Measurements from ENCODE around the gene NCOR2.

Gene NCOR2

GRCh38 chr12:124560146-124560890, 7.1 kb downstream of the NCOR2 start:
- no peak for DNase-seq (ENCODE audit: low read depth)

GRCh38 chr12:124559182-124560017, 8.0 kb downstream of the NCOR2 start:
- DNase-seq (ENCODE audit: low read depth): no peak

DNA sequence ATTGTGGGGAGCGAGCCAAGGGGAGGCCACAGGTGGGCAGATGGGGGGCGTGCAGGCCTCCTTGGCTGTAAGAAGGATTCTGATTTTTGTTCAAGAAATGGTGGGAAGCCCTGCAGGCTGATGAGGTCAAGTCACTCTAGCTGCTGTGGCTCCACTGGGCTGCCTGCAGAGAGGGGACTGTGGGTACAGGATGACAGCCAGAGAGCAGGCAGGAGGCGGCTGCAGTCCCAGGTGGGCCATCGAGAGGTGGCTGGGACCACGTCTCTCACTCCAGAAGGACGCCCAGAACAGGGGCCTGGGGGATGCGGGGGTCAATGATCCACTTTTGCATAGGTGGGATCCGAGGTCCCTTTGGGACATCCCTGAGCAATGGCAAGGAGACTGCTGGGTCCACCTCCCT, 9.1 kb downstream of the NCOR2 start:
- no peak for DNase-seq (ENCODE audit: low read depth)

DNA sequence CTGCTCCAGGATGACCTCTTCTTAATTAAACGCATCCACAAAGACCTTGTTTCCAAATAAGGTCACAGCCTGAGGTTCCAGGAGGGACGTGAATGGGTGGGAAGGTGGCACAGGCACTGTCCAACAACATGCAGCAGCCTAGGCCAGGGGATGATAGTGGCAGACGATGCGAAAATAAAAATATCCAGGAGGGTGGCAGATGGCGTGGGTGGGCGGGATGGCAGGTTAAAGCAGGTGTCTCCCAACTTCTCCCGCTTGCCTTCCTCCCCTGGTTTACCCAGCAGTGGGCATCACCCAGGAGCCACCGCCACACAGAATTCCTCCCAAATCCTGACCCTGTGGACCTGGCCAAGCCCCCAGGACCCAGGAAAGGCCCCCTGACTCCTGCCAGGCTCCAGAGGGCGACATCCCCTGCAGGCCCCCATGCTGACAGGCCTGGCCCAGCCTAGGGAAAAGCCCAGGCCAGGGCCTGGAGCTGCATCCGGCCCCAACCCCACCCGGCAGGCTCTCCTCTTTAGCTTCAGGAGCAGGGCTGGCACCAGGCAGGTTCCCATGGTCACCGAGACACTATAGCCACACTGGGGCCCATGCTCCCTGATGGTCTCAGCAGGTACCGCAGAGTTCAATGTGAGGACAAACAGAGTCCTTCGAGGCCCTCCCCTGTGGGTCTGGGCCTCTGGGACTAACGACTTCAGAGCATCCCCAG, 9.7 kb downstream of the NCOR2 start:
- no peak for DNase-seq (ENCODE audit: low read depth)

GRCh38 chr12:124556896-124557501, 10.4 kb downstream of the NCOR2 start:
- no peak for DNase-seq (ENCODE audit: low read depth)

DNA sequence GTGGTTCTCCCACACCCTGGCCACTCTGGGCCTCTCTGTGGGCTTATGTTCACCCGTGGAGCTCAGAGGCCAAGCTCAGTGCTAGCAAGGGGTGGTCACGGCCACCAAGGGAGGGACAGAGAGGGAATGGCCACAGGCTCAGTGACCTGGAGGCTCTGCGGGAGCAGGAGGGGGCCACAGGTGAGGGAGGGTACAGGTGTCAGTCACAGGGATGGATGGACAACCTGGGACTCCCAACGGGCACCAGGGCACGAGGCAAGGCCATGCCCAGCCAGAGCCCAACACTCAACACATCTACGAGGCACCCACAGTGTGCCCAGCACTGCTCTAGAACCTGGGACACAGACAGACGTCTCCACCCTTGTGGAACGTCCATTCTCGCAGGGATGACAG, 11.3 kb downstream of the NCOR2 start:
- no peak for DNase-seq (ENCODE audit: low read depth)

- no peak for DNase-seq (ENCODE audit: low read depth)
Measured at GRCh38 chr12:124555168-124556073, 12.0 kb downstream of the NCOR2 start.

DNA sequence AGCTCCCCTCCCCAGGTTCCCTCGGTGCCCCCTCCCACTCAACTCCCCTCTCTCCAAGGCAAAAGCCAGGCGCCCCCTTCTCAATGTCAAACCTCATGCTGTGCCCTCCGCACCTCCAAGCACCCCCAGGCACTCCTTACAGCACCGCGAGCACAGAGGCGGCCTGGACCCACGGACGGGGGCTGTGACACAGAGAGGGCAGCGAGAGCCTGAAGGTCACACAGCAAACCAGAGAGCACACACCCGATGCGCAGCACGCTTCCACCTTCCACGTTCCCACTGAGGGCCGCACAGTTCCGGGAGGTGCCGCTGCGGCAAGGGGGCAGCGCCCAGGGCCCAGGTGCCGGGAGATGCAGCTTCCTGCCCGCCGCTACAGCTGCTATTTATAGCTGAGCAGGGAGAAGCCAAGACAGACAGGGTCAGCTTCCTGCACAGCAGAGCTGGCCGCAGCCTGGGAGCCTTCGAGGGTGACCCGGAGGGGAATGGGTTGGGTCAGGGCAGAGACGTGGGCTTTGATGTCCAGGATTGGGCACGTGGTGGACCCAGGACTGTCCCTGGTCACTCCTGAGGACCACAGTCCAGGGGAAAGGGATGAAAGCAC, 12.9 kb downstream of the NCOR2 start:
- DNase-seq (ENCODE audit: low read depth): no peak

DNA sequence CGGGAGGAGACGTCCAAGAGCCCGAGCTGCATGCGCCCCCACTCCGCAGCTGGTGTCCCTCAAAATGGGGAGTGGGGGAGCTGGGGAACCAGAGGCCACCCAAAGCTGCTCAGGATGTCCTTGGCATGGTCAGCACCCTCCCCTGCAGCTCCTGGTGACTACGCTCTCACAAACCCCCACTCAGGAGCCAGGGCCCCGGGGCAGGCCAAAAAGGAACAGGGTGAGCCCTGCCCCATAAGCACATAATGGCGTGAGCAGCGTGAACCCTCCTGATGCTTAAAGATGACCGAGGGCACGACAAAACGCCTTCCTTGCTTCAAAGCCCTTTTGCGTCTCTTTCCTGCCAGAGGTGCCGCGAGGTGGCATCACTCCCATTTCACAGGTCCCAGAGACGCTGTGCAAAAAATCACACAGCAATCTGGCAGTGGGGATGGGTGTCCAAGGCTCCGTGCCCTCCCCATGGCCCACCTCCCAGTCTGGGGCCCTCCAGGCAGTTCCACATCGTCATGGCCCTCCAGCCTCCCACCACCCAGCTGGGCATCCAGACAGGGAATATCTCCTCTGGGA, 13.5 kb downstream of the NCOR2 start:
- no peak for DNase-seq (ENCODE audit: low read depth)

GRCh38 chr12:124551268-124552144, 15.9 kb downstream of the NCOR2 start:
- DNase-seq (ENCODE audit: low read depth): no peak

- DNase-seq (ENCODE audit: low read depth): no peak
Measured at GRCh38 chr12:124550123-124551089, 17.0 kb downstream of the NCOR2 start.

- DNase-seq (ENCODE audit: low read depth): no peak
Measured at GRCh38 chr12:124549629-124550028, 17.8 kb downstream of the NCOR2 start.

- no peak for DNase-seq (ENCODE audit: low read depth)
Measured at GRCh38 chr12:124548854-124549378, 18.5 kb downstream of the NCOR2 start.

DNA sequence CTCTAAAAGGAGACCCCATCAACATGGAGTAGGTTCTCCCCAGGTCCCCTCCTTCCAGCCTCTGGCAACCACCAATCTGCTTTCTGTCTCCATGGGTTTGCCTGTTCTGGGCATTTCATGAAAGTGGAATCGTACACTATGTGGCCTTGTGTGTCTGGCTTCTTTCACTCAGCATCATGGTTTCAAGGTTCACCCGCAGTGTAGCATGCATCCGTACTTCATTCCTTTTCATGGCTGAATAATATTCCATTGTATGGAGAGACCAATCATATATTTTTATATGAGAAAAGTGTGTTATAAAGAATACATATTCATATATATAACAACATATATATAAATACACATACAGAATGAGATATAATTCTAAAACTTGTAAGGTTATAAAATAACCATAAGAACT, 19.8 kb downstream of the NCOR2 start:
- no peak for DNase-seq (ENCODE audit: low read depth)

GRCh38 chr12:124545508-124546418, 21.6 kb downstream of the NCOR2 start:
- no peak for DNase-seq (ENCODE audit: low read depth)

DNA sequence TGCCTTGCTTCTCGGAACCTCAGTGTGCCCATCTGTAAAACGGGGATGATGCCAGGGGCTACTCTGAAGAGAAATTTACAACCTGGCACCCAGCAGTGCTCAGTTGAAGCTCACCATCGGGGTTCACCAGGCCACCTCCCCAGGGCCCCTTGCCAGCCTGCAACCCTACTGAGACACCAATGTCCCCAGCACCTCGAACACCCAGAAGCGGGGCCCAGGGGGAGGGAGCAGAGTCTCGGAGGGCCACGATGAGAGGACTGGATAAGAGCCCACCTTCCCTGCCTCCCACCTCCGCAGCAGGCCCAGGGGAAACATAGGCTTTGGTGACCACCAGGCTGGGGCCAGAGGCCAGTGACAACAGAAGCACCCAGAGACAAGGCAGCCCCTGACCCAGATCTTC, 22.4 kb downstream of the NCOR2 start:
- DNase-seq (ENCODE audit: low read depth): no peak

All from T follicular helper cell (primary cell).